HL-60 (cell line): ENCODE data around the gene TMEM165.

ENCODE experiments used
- DNase-seq, 2 experiments: peaks; one replicate each; pipeline ENCODE4 v3.0.0-alpha.2; 2010 to 2020; ENCODE audit warnings: low read depth in 1 of 2, low spot score in 1 of 2
- H3K27ac ChIP-seq: fragments of 250-450 bp; sonication (Bioruptor Pico); replicated peaks from 2 replicates; pipeline ENCODE4 v1.5.1; 2020; ENCODE audit warnings: mild to moderate bottlenecking, moderate library complexity
- H3K27me3 ChIP-seq: fragments of 250-450 bp; sonication (Bioruptor Pico); 2 replicates; pipeline ENCODE4 v1.5.1; 2021; ENCODE audit warnings: mild to moderate bottlenecking, moderate library complexity; ENCODE audit not compliant: insufficient read depth, poor library complexity, severe bottlenecking
- H3K4me3 ChIP-seq: replicated peaks from 2 replicates; pipeline ENCODE4 v1.5.1; 2011; ENCODE audit warnings: mild to moderate bottlenecking, control low read depth, low read length; ENCODE audit not compliant: insufficient read depth
- GABPA ChIP-seq: IDR thresholded peaks from 2 replicates; pipeline ENCODE4 v1.6.1; 2012; ENCODE audit warnings: low read depth
- POLR2AphosphoS5 ChIP-seq: IDR thresholded peaks from 2 replicates; pipeline ENCODE4 v1.6.1; 2012; ENCODE audit warnings: low read depth
- REST ChIP-seq: IDR thresholded peaks from 2 replicates; pipeline ENCODE4 v1.6.1; 2012; ENCODE audit warnings: low read depth; ENCODE audit not compliant: insufficient replicate concordance
- SPI1 ChIP-seq: IDR thresholded peaks from 2 replicates; pipeline ENCODE4 v1.6.1; 2012; ENCODE audit warnings: low read depth, mild to moderate bottlenecking, borderline replicate concordance
- TF ChIP-seq, protein P1 (sequence below): IDR thresholded peaks from one replicate; pipeline ENCODE4 v1.5.1; 2011; ENCODE audit warnings: low read length, control low read depth, inconsistent platforms; ENCODE audit not compliant: insufficient read depth

Gene TMEM165

DNA sequence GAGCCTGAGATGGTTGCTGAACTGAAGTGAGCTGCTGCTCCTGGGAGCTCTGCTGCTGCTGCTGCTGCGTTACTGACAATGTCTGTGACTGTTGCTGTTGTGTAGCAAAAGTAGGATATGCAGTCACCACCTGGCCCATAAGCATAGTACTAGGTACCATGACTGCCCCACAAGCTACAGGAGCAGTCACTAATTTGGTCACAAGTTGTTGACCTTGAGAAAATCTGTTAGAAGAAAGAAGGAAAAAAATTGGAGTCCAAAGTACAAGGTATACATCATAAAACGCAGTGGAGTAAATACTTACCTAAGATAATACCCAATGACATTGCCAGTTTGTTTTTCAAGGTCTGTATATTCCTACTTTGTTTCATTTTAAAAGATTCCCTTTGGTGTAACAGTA lies 42.6 kb downstream of the TMEM165 start:
- Histone ChIP-seq H3K27me3 (no peaks in the 10 kb centered on the region), H3K4me3 (no peak overlapping the region), H3K27ac (no peak overlapping the region)
- DNase-seq, result no peak
- TF ChIP-seq, protein P1, sequence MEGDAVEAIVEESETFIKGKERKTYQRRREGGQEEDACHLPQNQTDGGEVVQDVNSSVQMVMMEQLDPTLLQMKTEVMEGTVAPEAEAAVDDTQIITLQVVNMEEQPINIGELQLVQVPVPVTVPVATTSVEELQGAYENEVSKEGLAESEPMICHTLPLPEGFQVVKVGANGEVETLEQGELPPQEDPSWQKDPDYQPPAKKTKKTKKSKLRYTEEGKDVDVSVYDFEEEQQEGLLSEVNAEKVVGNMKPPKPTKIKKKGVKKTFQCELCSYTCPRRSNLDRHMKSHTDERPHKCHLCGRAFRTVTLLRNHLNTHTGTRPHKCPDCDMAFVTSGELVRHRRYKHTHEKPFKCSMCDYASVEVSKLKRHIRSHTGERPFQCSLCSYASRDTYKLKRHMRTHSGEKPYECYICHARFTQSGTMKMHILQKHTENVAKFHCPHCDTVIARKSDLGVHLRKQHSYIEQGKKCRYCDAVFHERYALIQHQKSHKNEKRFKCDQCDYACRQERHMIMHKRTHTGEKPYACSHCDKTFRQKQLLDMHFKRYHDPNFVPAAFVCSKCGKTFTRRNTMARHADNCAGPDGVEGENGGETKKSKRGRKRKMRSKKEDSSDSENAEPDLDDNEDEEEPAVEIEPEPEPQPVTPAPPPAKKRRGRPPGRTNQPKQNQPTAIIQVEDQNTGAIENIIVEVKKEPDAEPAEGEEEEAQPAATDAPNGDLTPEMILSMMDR, result no peak
- TF ChIP-seq SPI1 (no peak), POLR2AphosphoS5 (no peak), REST (no peak), GABPA (no peak)

- no peaks in the 10 kb centered on the region for H3K27me3 ChIP-seq
- H3K27ac ChIP-seq, result no peak overlapping the region
- TF ChIP-seq POLR2AphosphoS5 (no peak), SPI1 (no peak), GABPA (no peak), REST (no peak)
- TF ChIP-seq, protein P1, result no peak
- DNase-seq, result no peak
- no peak overlapping the region for H3K4me3 ChIP-seq
Measured at GRCh38 chr4:55439023-55439422, 43.3 kb downstream of the TMEM165 start.

GRCh38 chr4:55440786-55441185 lies 45.0 kb downstream of the TMEM165 start:
- no peak for DNase-seq
- H3K4me3 ChIP-seq, result no peak overlapping the region
- no peak for TF ChIP-seq GABPA
- TF ChIP-seq REST, result no peak
- TF ChIP-seq, protein P1, result no peak
- TF ChIP-seq SPI1, result no peak
- TF ChIP-seq POLR2AphosphoS5, result no peak
- no peaks in the 10 kb centered on the region for H3K27me3 ChIP-seq
- H3K27ac ChIP-seq, result no peak overlapping the region
